GM12878 (cell line): ENCODE data around the gene BATF. TPM values are rescaled to one million over a fixed set of nuclear protein-coding genes. Genes with fewer than 3 reads are reported as not detected.

Source experiments
- ATAC-seq: fragments of 200-7000 bp; cut with Tn5 transposase; 3 replicates; pipeline ENCODE4 v1.9.1; 2020; ENCODE audit warnings: mild to moderate bottlenecking, moderate library complexity
- BruUV-seq: library from RNA; stranded (reverse); fragments of 400-500 nt; replicated peaks from 2 replicates; lab custom pipeline; 2021; lab: Mats Ljungman, UMichigan
- CTCF ChIA-PET: fragments of 300-600 bp; sonication (Branson Sonifier 250); formaldehyde crosslinking; extraction: SDS; loops from one replicate; lab custom pipeline; 2021; ENCODE audit warnings: inconsistent platforms; lab: Yijun Ruan, JAX
- POLR2A ChIA-PET: fragments of 350-600 bp; formaldehyde crosslinking; extraction: SDS; loops from one replicate; lab custom pipeline; 2021; ENCODE audit warnings: inconsistent platforms; lab: Charles Lee
- RAD21 ChIA-PET: fragments of 300-600 bp; sonication (Branson Sonifier 250); formaldehyde crosslinking; loops from one replicate; lab custom pipeline; 2023; ENCODE audit warnings: antibody characterized with exemption; ENCODE audit not compliant: unreplicated experiment; lab: Charles Lee
- SMC1A ChIA-PET: fragments of 300-600 bp; sonication (Branson Sonifier 250); formaldehyde crosslinking; loops from one replicate; lab custom pipeline; 2023; ENCODE audit not compliant: unreplicated experiment, uncharacterized antibody; lab: Charles Lee
- DNase-seq: peaks from one replicate; pipeline ENCODE4 v3.0.0-alpha.2; 2011; ENCODE audit warnings: low read depth, low spot score
- FAIRE-seq: peaks from 3 replicates; lab custom pipeline; 2011; peaks lifted over from hg19 to GRCh38; lab: Jason Lieb, UNC
- H2AFZ ChIP-seq: 2 replicates; pipeline ENCODE4 v1.6.0; 2011; ENCODE audit warnings: low read depth, low read length, control low read depth; ENCODE audit not compliant: control insufficient read depth
- H3K27ac ChIP-seq: 2 replicates; pipeline ENCODE4 v1.5.1; 2011; ENCODE audit warnings: control low read depth; ENCODE audit not compliant: control insufficient read depth, insufficient read depth
- H3K27me3 ChIP-seq, 2 experiments: replicated peaks in 1 of 2; 2 replicates each; pipeline versions ENCODE4 v1.6.0 to v1.6.1; 2011; ENCODE audit warnings: low read length in 1 of 2; ENCODE audit not compliant: control insufficient read depth in 2 of 2, insufficient read depth in 2 of 2
- H3K36me3 ChIP-seq, 2 experiments: 2 replicates each; pipeline ENCODE4 v1.5.1; 2011; ENCODE audit warnings: low read length in 1 of 2; ENCODE audit not compliant: control insufficient read depth in 2 of 2, insufficient read depth in 2 of 2
- H3K4me1 ChIP-seq: 2 replicates; pipeline ENCODE4 v1.6.1; 2011; ENCODE audit warnings: mild to moderate bottlenecking, low read length, moderate library complexity, mixed read lengths; ENCODE audit not compliant: control insufficient read depth, insufficient read depth
- H3K4me2 ChIP-seq: 2 replicates; pipeline ENCODE4 v1.6.0; 2011; ENCODE audit warnings: control low read depth; ENCODE audit not compliant: control insufficient read depth, insufficient read depth
- H3K4me3 ChIP-seq: fragments of 200-600 bp; sonication (generic); 2 replicates; pipeline ENCODE4 v1.5.1; 2016
- H3K79me2 ChIP-seq: 2 replicates; pipeline ENCODE4 v1.6.0; 2011; ENCODE audit warnings: low read length; ENCODE audit not compliant: control insufficient read depth, insufficient read depth
- H3K9ac ChIP-seq: 2 replicates; pipeline ENCODE4 v1.8.0; 2011; ENCODE audit warnings: low read length, control low read depth, mixed read lengths; ENCODE audit not compliant: control insufficient read depth, insufficient read depth
- H3K9me3 ChIP-seq: replicated peaks from 3 replicates; pipeline ENCODE4 v1.5.1; 2011; ENCODE audit warnings: mild to moderate bottlenecking, low read length; ENCODE audit not compliant: control insufficient read depth, insufficient read depth
- H4K20me1 ChIP-seq: 2 replicates; pipeline ENCODE4 v1.6.0; 2011; ENCODE audit not compliant: control insufficient read depth, insufficient read depth
- DPF2 ChIP-seq: fragments of 450-650 bp; IDR thresholded peaks from 2 replicates; pipeline ENCODE4 v1.6.1; 2017; ENCODE audit warnings: mild to moderate bottlenecking
- GABPA ChIP-seq: IDR thresholded peaks from 2 replicates; pipeline ENCODE4 v1.6.1; 2014; ENCODE audit warnings: antibody characterized with exemption, low read depth, mild to moderate bottlenecking, inconsistent platforms
- SUPT20H ChIP-seq: IDR thresholded peaks from 2 replicates; pipeline ENCODE4 v1.6.1; 2011; ENCODE audit warnings: low read depth, mild to moderate bottlenecking, low read length, moderate library complexity, borderline replicate concordance; ENCODE audit not compliant: control insufficient read depth
- TARDBP ChIP-seq: IDR thresholded peaks from 2 replicates; pipeline ENCODE4 v1.6.1; 2016; ENCODE audit warnings: borderline replicate concordance
- TBL1XR1 ChIP-seq: IDR thresholded peaks from 2 replicates; pipeline ENCODE4 v1.6.1; 2012; ENCODE audit warnings: low read depth, low read length, improper control_type of control experiment
- YY1 ChIP-seq: IDR thresholded peaks from 2 replicates; pipeline ENCODE4 v1.6.1; 2011; ENCODE audit warnings: low read depth, mild to moderate bottlenecking, low read length
- ZNF384 ChIP-seq: IDR thresholded peaks from 2 replicates; pipeline ENCODE4 v1.6.1; 2012; ENCODE audit warnings: low read depth, mild to moderate bottlenecking, low read length, improper control_type of control experiment, borderline replicate concordance
- whole genome bisulfite sequencing: methylation state at CpG from one replicate; pipeline ENCODE4 v1.1.6; 2016; ENCODE audit warnings: low lambda C conversion rate; ENCODE audit not compliant: insufficient replicate concordance, insufficient coverage; ENCODE audit errors: missing lambda C conversion rate; 5-methylcytosine and 5-hydroxymethylcytosine counted together
- in situ Hi-C: fragments of 300-500 bp; cut with MboI; formaldehyde crosslinking; loops from 9 replicates; pipeline ENCODE4 v1.14.3; 2018; ENCODE audit warnings: mixed read lengths
- intact Hi-C: fragments of 100-400 bp; cut with micrococcal nuclease; formaldehyde crosslinking; loops from one replicate; pipeline ENCODE4 v1.14.2; 2022; ENCODE audit not compliant: unreplicated experiment
- polyA plus RNA-seq, 11 experiments: library from polyadenylated mRNA; depleted of rRNA in 4 of 11; unstranded in 6 of 11; stranded (reverse) in 5 of 11; fragments of >200 nt; fragmentation: Nextera tagmentation in 4 of 11; fragmentation: Illumina TruSeq in 1 of 11; extraction: Ambion mirVana in 4 of 11; extraction: Trizol in 1 of 11; gene quantifications; 1 replicate in 1 of 11; 2 replicates in 10 of 11; pipeline versions ENCODE4 v1.2.1 to v1.2.3, GENCODE V29; 2011 to 2016; ENCODE audit warnings: inconsistent platforms in 2 of 11, missing spikeins in 2 of 11, low read depth in 1 of 11
- total RNA-seq, 4 experiments: library from RNA; depleted of rRNA in 3 of 4; stranded (reverse); fragments of >200 nt in 3 of 4; fragmentation: Illumina TruSeq in 1 of 4; extraction: Trizol in 1 of 4; gene quantifications; 2 replicates each; pipeline versions ENCODE4 v1.2.1 to v1.2.3, GENCODE V29; 2013 to 2021
- TF ChIP-seq, protein P1 (sequence below): IDR thresholded peaks from 2 replicates; pipeline ENCODE4 v1.6.1; 2011; ENCODE audit warnings: mild to moderate bottlenecking, low read depth, low read length, moderate library complexity; ENCODE audit not compliant: insufficient replicate concordance
- TF ChIP-seq, protein P2 (sequence below): IDR thresholded peaks from 2 replicates; pipeline ENCODE4 v1.6.1; 2012; ENCODE audit warnings: low read depth, low read length, improper control_type of control experiment
- TF ChIP-seq, protein P3 (sequence below): fragments of 450-650 bp; formaldehyde crosslinking; IDR thresholded peaks from 2 replicates; pipeline ENCODE4 v1.4.0; 2020; ENCODE audit warnings: mild to moderate bottlenecking, moderate library complexity

BATF gene
- total and polyA plus RNA-seq, 10 of the 15 experiments (the other 5 are each of a cell fraction or from before 2014, with no cell fraction given): 10.0 to 154 (median 103) TPM

DNA sequence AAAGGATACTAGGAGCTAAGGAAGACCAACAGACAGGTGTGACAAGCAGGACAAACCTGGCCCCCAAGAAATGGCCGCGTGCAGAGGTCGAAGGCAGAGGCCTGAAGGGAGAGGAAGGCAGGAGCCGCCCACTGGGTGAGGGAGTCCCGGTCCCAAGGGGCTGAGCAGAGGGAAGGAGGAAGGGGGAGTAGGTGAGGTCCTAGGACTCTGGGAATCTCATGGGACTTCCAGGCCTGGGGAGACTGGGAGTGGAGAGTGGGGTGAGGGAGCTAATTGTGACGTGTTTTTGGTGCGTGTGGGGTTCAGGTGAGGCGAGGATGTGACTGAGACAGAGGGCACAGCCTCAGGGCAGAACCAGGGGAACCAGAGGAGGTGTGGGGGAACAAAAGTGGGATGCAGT lies 44.5 kb downstream of the BATF start:
- no TSS peak for BruUV-seq
- H3K36me3 ChIP-seq: no peaks in the 10 kb centered on the region
- no peak overlapping the region for H3K9ac ChIP-seq
- 87% methylated on average over 8 of the region's 8 CpGs for WGBS
- intact Hi-C loops: loop anchor here (10.0 kb wide), 1 partner anchor 432 kb away; no protein-coding TSS in a partner anchor
- RAD21 ChIA-PET: interaction anchor here (0.8 to 1.7 kb wide), 11 partner anchors 10 to 259 kb away, joined by 3 to 12 read pairs (median 4); no protein-coding TSS in a partner anchor
- no peaks in the 10 kb centered on the region for H3K27me3 ChIP-seq
- H2AFZ ChIP-seq: no peak overlapping the region
- no peaks in the 10 kb centered on the region for H3K9me3 ChIP-seq
- no peak overlapping the region for H3K4me3 ChIP-seq
- SMC1A ChIA-PET: interaction anchor here (0.7 to 1.8 kb wide), 12 partner anchors 11 to 260 kb away, joined by 3 to 12 read pairs (median 3); partner anchors contain the start of gene FLVCR2
- TF ChIP-seq TBL1XR1: no peak
- in situ Hi-C loops: no loop called here
- POLR2A ChIA-PET: interaction anchor here (0.6 to 1.4 kb wide), 5 partner anchors 9 to 73 kb away, joined by 3 to 4 read pairs (median 3); no protein-coding TSS in a partner anchor
- no peaks in the 10 kb centered on the region for H3K79me2 ChIP-seq
- H4K20me1 ChIP-seq: no peaks in the 10 kb centered on the region
- ATAC-seq (no peak), FAIRE-seq (no peak), DNase-seq (no peak)
- H3K27ac ChIP-seq: no peak overlapping the region
- H3K4me1 ChIP-seq: peaks cover 24% of the 10 kb centered on the region
- no peak overlapping the region for H3K4me2 ChIP-seq
- CTCF ChIA-PET: interaction anchor here (0.7 to 14.9 kb wide), 9 partner anchors 10 to 262 kb away, joined by 3 to 154 read pairs (median 4); partner anchors contain the start of gene BATF

DNA sequence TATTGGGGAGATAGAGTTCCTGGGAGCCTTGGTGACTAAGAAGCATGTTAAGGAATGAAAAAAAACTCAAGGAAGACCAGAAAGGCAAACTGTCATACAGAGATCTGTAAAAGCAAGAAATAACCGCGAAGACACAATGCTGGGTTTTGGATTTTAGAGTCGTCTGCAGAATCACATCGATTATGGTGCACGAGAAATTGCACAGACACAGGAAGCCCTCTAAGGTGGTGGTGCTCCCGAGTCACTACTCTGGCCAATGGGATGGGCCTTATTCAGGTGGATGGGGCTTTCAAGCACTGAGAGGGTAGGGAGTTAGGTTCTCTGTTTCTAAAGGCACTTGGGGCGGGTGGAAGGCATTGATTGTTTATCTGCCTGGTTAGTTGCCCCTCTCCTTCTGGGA lies 45.9 kb downstream of the BATF start:
- FAIRE-seq (no peak), ATAC-seq (no peak), DNase-seq (no peak)
- no peaks in the 10 kb centered on the region for H4K20me1 ChIP-seq
- no peaks in the 10 kb centered on the region for H3K27me3 ChIP-seq
- no peaks in the 10 kb centered on the region for H3K9me3 ChIP-seq
- no peak overlapping the region for H3K9ac ChIP-seq
- H2AFZ ChIP-seq: no peak overlapping the region
- no peak overlapping the region for H3K4me3 ChIP-seq
- H3K4me2 ChIP-seq: no peak overlapping the region
- POLR2A ChIA-PET: interaction anchor here (1.0 kb wide), 1 partner anchor 47 kb away, joined by 3 read pairs; no protein-coding TSS in a partner anchor
- 87% methylated on average over 7 of the region's 7 CpGs for WGBS
- no peaks in the 10 kb centered on the region for H3K36me3 ChIP-seq
- RAD21 ChIA-PET: interaction anchor here (0.8 to 1.4 kb wide), 2 partner anchors 43 to 81 kb away, joined by 3 to 4 read pairs; no protein-coding TSS in a partner anchor
- peaks cover 21% of the 10 kb centered on the region for H3K4me1 ChIP-seq
- intact Hi-C loops: loop anchor here (10.0 kb wide), 1 partner anchor 433 kb away; no protein-coding TSS in a partner anchor
- no peaks in the 10 kb centered on the region for H3K79me2 ChIP-seq
- SMC1A ChIA-PET: interaction anchor here (1.3 to 1.8 kb wide), 5 partner anchors 9 to 87 kb away, joined by 3 to 8 read pairs (median 5); partner anchors contain the start of gene FLVCR2
- in situ Hi-C loops: no loop called here
- H3K27ac ChIP-seq: no peak overlapping the region
- no TSS peak for BruUV-seq
- CTCF ChIA-PET: interaction anchor here (1.8 to 14.9 kb wide), 4 partner anchors 8 to 87 kb away, joined by 5 to 578 read pairs (median 90); partner anchors contain the start of genes BATF, ERG28 and TTLL5
- no peak for TF ChIP-seq DPF2
- TF ChIP-seq, protein P1, sequence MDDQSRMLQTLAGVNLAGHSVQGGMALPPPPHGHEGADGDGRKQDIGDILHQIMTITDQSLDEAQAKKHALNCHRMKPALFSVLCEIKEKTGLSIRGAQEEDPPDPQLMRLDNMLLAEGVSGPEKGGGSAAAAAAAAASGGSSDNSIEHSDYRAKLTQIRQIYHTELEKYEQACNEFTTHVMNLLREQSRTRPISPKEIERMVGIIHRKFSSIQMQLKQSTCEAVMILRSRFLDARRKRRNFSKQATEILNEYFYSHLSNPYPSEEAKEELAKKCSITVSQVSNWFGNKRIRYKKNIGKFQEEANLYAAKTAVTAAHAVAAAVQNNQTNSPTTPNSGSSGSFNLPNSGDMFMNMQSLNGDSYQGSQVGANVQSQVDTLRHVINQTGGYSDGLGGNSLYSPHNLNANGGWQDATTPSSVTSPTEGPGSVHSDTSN: no peak
- no peak for TF ChIP-seq SUPT20H
- TF ChIP-seq, protein P2, sequence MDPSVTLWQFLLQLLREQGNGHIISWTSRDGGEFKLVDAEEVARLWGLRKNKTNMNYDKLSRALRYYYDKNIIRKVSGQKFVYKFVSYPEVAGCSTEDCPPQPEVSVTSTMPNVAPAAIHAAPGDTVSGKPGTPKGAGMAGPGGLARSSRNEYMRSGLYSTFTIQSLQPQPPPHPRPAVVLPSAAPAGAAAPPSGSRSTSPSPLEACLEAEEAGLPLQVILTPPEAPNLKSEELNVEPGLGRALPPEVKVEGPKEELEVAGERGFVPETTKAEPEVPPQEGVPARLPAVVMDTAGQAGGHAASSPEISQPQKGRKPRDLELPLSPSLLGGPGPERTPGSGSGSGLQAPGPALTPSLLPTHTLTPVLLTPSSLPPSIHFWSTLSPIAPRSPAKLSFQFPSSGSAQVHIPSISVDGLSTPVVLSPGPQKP: no peak
- no peak for TF ChIP-seq GABPA
- TF ChIP-seq YY1: no peak
- no peak for TF ChIP-seq ZNF384
- TF ChIP-seq, protein P3, sequence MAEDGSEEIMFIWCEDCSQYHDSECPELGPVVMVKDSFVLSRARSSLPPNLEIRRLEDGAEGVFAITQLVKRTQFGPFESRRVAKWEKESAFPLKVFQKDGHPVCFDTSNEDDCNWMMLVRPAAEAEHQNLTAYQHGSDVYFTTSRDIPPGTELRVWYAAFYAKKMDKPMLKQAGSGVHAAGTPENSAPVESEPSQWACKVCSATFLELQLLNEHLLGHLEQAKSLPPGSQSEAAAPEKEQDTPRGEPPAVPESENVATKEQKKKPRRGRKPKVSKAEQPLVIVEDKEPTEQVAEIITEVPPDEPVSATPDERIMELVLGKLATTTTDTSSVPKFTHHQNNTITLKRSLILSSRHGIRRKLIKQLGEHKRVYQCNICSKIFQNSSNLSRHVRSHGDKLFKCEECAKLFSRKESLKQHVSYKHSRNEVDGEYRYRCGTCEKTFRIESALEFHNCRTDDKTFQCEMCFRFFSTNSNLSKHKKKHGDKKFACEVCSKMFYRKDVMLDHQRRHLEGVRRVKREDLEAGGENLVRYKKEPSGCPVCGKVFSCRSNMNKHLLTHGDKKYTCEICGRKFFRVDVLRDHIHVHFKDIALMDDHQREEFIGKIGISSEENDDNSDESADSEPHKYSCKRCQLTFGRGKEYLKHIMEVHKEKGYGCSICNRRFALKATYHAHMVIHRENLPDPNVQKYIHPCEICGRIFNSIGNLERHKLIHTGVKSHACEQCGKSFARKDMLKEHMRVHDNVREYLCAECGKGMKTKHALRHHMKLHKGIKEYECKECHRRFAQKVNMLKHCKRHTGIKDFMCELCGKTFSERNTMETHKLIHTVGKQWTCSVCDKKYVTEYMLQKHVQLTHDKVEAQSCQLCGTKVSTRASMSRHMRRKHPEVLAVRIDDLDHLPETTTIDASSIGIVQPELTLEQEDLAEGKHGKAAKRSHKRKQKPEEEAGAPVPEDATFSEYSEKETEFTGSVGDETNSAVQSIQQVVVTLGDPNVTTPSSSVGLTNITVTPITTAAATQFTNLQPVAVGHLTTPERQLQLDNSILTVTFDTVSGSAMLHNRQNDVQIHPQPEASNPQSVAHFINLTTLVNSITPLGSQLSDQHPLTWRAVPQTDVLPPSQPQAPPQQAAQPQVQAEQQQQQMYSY (CRISPR knock-in tag): no peak
- TF ChIP-seq TARDBP: no peak
